Body of pancreas (tissue), 4 donors: ENCODE data around the gene SRBD1. TPM values are rescaled to one million over a fixed set of nuclear protein-coding genes. Genes with fewer than 3 reads are reported as not detected.

Source experiments
- ATAC-seq: fragments of 150-250 bp; one replicate; pipeline ENCODE4 v1.9.1; 2016
- DNase-seq, 4 donors: peaks; one replicate each; pipeline ENCODE4 v3.0.0-alpha.2; 2019
- H3K27ac ChIP-seq, 4 donors: fragments of 200-600 bp; sonication (generic); 1 replicate in 3 of 4; 2 replicates in 1 of 4; pipeline versions ENCODE4 v1.5.1 to v1.6.1; 2016 to 2019; ENCODE audit warnings: mild to moderate bottlenecking in 1 of 4, mixed read lengths in 1 of 4, moderate library complexity in 1 of 4
- H3K27me3 ChIP-seq, 2 donors: fragments of 200-600 bp; sonication (generic); one replicate each; pipeline ENCODE4 v1.6.0; 2016; ENCODE audit warnings: mild to moderate bottlenecking in 1 of 2
- H3K36me3 ChIP-seq, 2 donors: fragments of 200-600 bp; sonication (generic); replicated peaks in 1 of 2; 2 replicates each; pipeline ENCODE4 v1.5.1; 2016; ENCODE audit warnings: low read depth in 2 of 2; ENCODE audit not compliant: insufficient read depth in 1 of 2
- H3K4me1 ChIP-seq: fragments of 200-600 bp; sonication (generic); one replicate; pipeline ENCODE4 v1.6.0; 2016
- H3K4me3 ChIP-seq, 2 donors: fragments of 200-600 bp; sonication (generic); 1 replicate in 1 of 2; 2 replicates in 1 of 2; pipeline ENCODE4 v1.5.1; 2016 to 2019
- H3K9me3 ChIP-seq, 3 donors: fragments of 200-600 bp; sonication (generic); 1 replicate in 2 of 3; 2 replicates in 1 of 3; pipeline ENCODE4 v1.5.1; 2016
- CTCF ChIP-seq, 7 experiments: fragments of 450-650 bp in 4 of 7; fragments of 200-600 bp in 3 of 7; sonication (generic) in 3 of 7; IDR thresholded peaks; one replicate each; pipeline ENCODE4 v1.5.1; 2016 to 2019; ENCODE audit warnings: antibody characterized with exemption in 7 of 7
- POLR2A ChIP-seq, 3 donors: fragments of 450-650 bp; IDR thresholded peaks; one replicate each; pipeline ENCODE4 v1.6.1; 2016; ENCODE audit warnings: antibody characterized with exemption in 3 of 3, mild to moderate bottlenecking in 2 of 3
- WGBS, 2 donors: methylation state at CpG; one replicate each; pipeline ENCODE4 v1.1.5; 2017; 5-methylcytosine and 5-hydroxymethylcytosine counted together
- intact Hi-C: fragments of 100-400 bp; cut with DNase I; formaldehyde crosslinking; loops from one replicate; pipeline ENCODE4 v1.15.1; 2023
- total RNA-seq, 2 donors: library from RNA; depleted of rRNA; stranded (reverse); fragments of >200 nt; gene quantifications; one replicate each; pipeline ENCODE4 v1.1.0, GENCODE V29; 2016

The SRBD1 gene
- total RNA-seq, 2 donors from 2014 or later = 14.8 to 21.4 TPM

- Histone ChIP-seq H3K4me3 (no peak overlapping the region), H3K4me1 (peaks cover 17% of the 10 kb centered on the region), H3K9me3 (no peaks in the 10 kb centered on the region), H3K36me3 (no peaks in the 10 kb centered on the region), H3K27ac (no peak overlapping the region), H3K27me3 (no peaks in the 10 kb centered on the region)
- DNase-seq = no peak
- WGBS, 2 donors = 37 to 48% methylated on average over 2 of the region's 2 CpGs
- no peak for TF ChIP-seq CTCF (IDR thresholded peaks at IDR 0.05)
- no peak for TF ChIP-seq POLR2A (IDR thresholded peaks at IDR 0.05)
- ATAC-seq = no peak
- intact Hi-C loops = no loop called here
These were observed 204.4 kb downstream of the SRBD1 start for GRCh38 chr2:45406621-45407020.

GRCh38 chr2:45404807-45405297, 206.2 kb downstream of the SRBD1 start:
- intact Hi-C loops = no loop called here
- DNase-seq (no peak), ATAC-seq (no peak)
- no peak overlapping the region for H3K4me3 ChIP-seq
- H3K36me3 ChIP-seq = no peaks in the 10 kb centered on the region
- no peaks in the 10 kb centered on the region for H3K9me3 ChIP-seq
- peaks cover 22% of the 10 kb centered on the region for H3K4me1 ChIP-seq
- no peaks in the 10 kb centered on the region for H3K27me3 ChIP-seq
- 93 to 97% methylated on average over 3 of the region's 3 CpGs for WGBS, 2 donors
- no peak for TF ChIP-seq CTCF (IDR thresholded peaks at IDR 0.05)
- no peak for TF ChIP-seq POLR2A (IDR thresholded peaks at IDR 0.05)
- no peak overlapping the region for H3K27ac ChIP-seq

GRCh38 chr2:45403036-45403435, 208.0 kb downstream of the SRBD1 start:
- no peak for ATAC-seq
- no peak for DNase-seq
- Histone ChIP-seq H3K4me3 (no peak overlapping the region), H3K9me3 (no peaks in the 10 kb centered on the region), H3K4me1 (peaks cover 22% of the 10 kb centered on the region), H3K27ac (no peak overlapping the region), H3K36me3 (no peaks in the 10 kb centered on the region), H3K27me3 (no peaks in the 10 kb centered on the region)
- TF ChIP-seq POLR2A (IDR thresholded peaks at IDR 0.05) (no peak), CTCF (IDR thresholded peaks at IDR 0.05) (no peak)
- intact Hi-C loops = no loop called here

- Histone ChIP-seq H3K4me3 (no peak overlapping the region), H3K27ac (no peak overlapping the region), H3K4me1 (peaks cover 32% of the 10 kb centered on the region), H3K36me3 (no peaks in the 10 kb centered on the region), H3K9me3 (no peaks in the 10 kb centered on the region), H3K27me3 (no peaks in the 10 kb centered on the region)
- no peak for ATAC-seq
- 34 to 44% methylated on average over 5 of the region's 5 CpGs for WGBS, 2 donors
- intact Hi-C loops = no loop called here
- TF ChIP-seq POLR2A (IDR thresholded peaks at IDR 0.05) (no peak), CTCF (IDR thresholded peaks at IDR 0.05) (no peak)
- no peak for DNase-seq
These were observed 209.6 kb downstream of the SRBD1 start for GRCh38 chr2:45401431-45401922.

- no peaks in the 10 kb centered on the region for H3K9me3 ChIP-seq
- peaks cover 29% of the 10 kb centered on the region for H3K4me1 ChIP-seq
- H3K27ac ChIP-seq = no peak overlapping the region
- H3K4me3 ChIP-seq = no peak overlapping the region
- 80 to 90% methylated on average over 3 of the region's 3 CpGs for WGBS, 2 donors
- no peaks in the 10 kb centered on the region for H3K36me3 ChIP-seq
- H3K27me3 ChIP-seq = no peaks in the 10 kb centered on the region
- ATAC-seq (no peak), DNase-seq (no peak)
- TF ChIP-seq CTCF (IDR thresholded peaks at IDR 0.05) = no peak
- no peak for TF ChIP-seq POLR2A (IDR thresholded peaks at IDR 0.05)
- intact Hi-C loops = no loop called here
These were observed 211.9 kb downstream of the SRBD1 start for GRCh38 chr2:45399040-45399784.
